Adrenal gland (tissue), 12 donors: ENCODE data around the gene ACBD6. TPM values are rescaled to one million over a fixed set of nuclear protein-coding genes. Genes with fewer than 3 reads are reported as not detected.

Source experiments
- DNase-seq, 7 donors: peaks; one replicate each; pipeline ENCODE4 v3.0.0-alpha.2; 2019 to 2020
- H3K27ac ChIP-seq, 5 donors: fragments of 200-600 bp; sonication (generic) in 4 of 5; 1 replicate in 3 of 5; 2 replicates in 2 of 5; pipeline versions ENCODE4 v1.5.1 to v1.8.0; 2016 to 2020; ENCODE audit warnings: mild to moderate bottlenecking in 1 of 5
- H3K27me3 ChIP-seq: fragments of 200-600 bp; 2 replicates; pipeline ENCODE4 v1.8.0; 2021
- H3K36me3 ChIP-seq, 2 donors: fragments of 200-600 bp; replicated peaks in 1 of 2; 1 replicate in 1 of 2; 2 replicates in 1 of 2; pipeline versions ENCODE4 v1.5.1 to v1.8.0; 2018 to 2022
- H3K4me1 ChIP-seq, 2 donors: fragments of 200-600 bp; replicated peaks in 1 of 2; 1 replicate in 1 of 2; 2 replicates in 1 of 2; pipeline versions ENCODE4 v1.5.1 to v1.8.0; 2018 to 2021
- H3K4me3 ChIP-seq, 4 donors: fragments of 200-600 bp; sonication (generic) in 3 of 4; one replicate each; pipeline ENCODE4 v1.5.1; 2016 to 2018
- H3K9me3 ChIP-seq, 3 donors: fragments of 200-600 bp; sonication (generic) in 1 of 3; replicated peaks in 1 of 3; 1 replicate in 2 of 3; 2 replicates in 1 of 3; pipeline versions ENCODE4 v1.5.1 to v1.8.0; 2016 to 2021
- CTCF ChIP-seq, 6 experiments: fragments of 450-650 bp in 4 of 6; fragments of 200-600 bp in 2 of 6; sonication (generic) in 1 of 6; IDR thresholded peaks; 1 replicate in 5 of 6; 2 replicates in 1 of 6; pipeline versions ENCODE4 v1.5.1 to v1.8.0; 2016 to 2021; ENCODE audit warnings: antibody characterized with exemption in 6 of 6, mild to moderate bottlenecking in 2 of 6, moderate library complexity in 1 of 6
- POLR2A ChIP-seq, 2 donors: fragments of 450-650 bp; IDR thresholded peaks; one replicate each; pipeline ENCODE4 v1.6.1; 2017; ENCODE audit warnings: antibody characterized with exemption in 2 of 2, mild to moderate bottlenecking in 2 of 2, moderate library complexity in 1 of 2
- WGBS, 4 donors: extraction: QIAGEN DNeasy Blood & Tissue Kit in 2 of 4; methylation state at CpG; one replicate each; pipeline versions ENCODE4 v1.1.5 to v1.1.7; 2013 to 2017; 5-methylcytosine and 5-hydroxymethylcytosine counted together
- intact Hi-C, 2 donors: fragments of 100-400 bp; cut with DNase I; formaldehyde crosslinking; loops; one replicate each; pipeline versions ENCODE4 v1.14.1 to v1.15.0; 2022 to 2023
- polyA plus RNA-seq, 3 donors: library from polyadenylated mRNA; stranded (reverse); fragments of 200-250 nt in 2 of 3; fragments of 350-450 nt in 1 of 3; fragmentation: Illumina TruSeq in 1 of 3; extraction: RNeasy Lipid Tissue Mini Kit (QIAGEN cat#74804) in 1 of 3; gene quantifications; one replicate each; pipeline ENCODE4 v1.2.3, GENCODE V29; 2013 to 2014
- total RNA-seq, 9 donors: library from RNA; depleted of rRNA in 4 of 9; stranded (reverse); fragments of >200 nt in 4 of 9; fragments of 120-200 nt in 1 of 9; fragmentation: NEBNext Ultra II Directional in 1 of 9; extraction: Animal tissue kit (Norgen Biotek cat#: 25700) in 1 of 9; gene quantifications; one replicate each; pipeline versions ENCODE4 v1.1.0 to v1.2.4, GENCODE V29; 2013 to 2023
- donor health status: healthy with polysubstance abuse.
- donor health status: Bipolar disorder and iron deficiency.
- donor health status: DM: yes; HTN: yes; CAD: no.
- donor health status: DM: no; HTN: no; CAD: no.
- donor health status: DM: no; HTN: no; CAD: no.
- donor health status: DM: yes; HTN: yes; CAD: no.

ACBD6 gene
- total and polyA plus RNA-seq, 12 donors, result 28.7 to 75.1 (median 36.6) TPM

GRCh38 chr1:180353945-180354344 lies 148.4 kb downstream of the ACBD6 start:
- TF ChIP-seq POLR2A (IDR thresholded peaks at IDR 0.05) (no peak), CTCF (IDR thresholded peaks at IDR 0.05) (no peak)
- intact Hi-C loops, result no loop called here
- no peak overlapping the region for H3K4me3 ChIP-seq
- H3K36me3 ChIP-seq, result no peaks in the 10 kb centered on the region
- DNase-seq, result no peak
- no peak overlapping the region for H3K27ac ChIP-seq
- peaks cover 3 to 6% of the 10 kb centered on the region in 2 donors for H3K4me1 ChIP-seq
- no peaks in the 10 kb centered on the region for H3K27me3 ChIP-seq
- H3K9me3 ChIP-seq, result no peaks in the 10 kb centered on the region
- 85 to 91% (median 91%) methylated on average over 2 of the region's 2 CpGs for WGBS, 4 donors

- intact Hi-C loops, result no loop called here
- DNase-seq, result no peak
- Histone ChIP-seq H3K4me3 (no peak overlapping the region), H3K36me3 (no peaks in the 10 kb centered on the region), H3K4me1 (peaks cover 3 to 6% of the 10 kb centered on the region in 2 donors), H3K9me3 (no peaks in the 10 kb centered on the region), H3K27ac (no peak overlapping the region), H3K27me3 (no peaks in the 10 kb centered on the region)
- no peak for TF ChIP-seq POLR2A (IDR thresholded peaks at IDR 0.05)
- no peak for TF ChIP-seq CTCF (IDR thresholded peaks at IDR 0.05)
- WGBS, 4 donors, result 91 to 98% (median 96%) methylated on average over 2 of the region's 2 CpGs
Measured at GRCh38 chr1:180352588-180352987, 149.8 kb downstream of the ACBD6 start.

- Histone ChIP-seq H3K36me3 (no peaks in the 10 kb centered on the region), H3K27me3 (no peaks in the 10 kb centered on the region), H3K9me3 (no peaks in the 10 kb centered on the region), H3K4me3 (no peak overlapping the region), H3K4me1 (peaks cover 3 to 6% of the 10 kb centered on the region in 2 donors), H3K27ac (no peak overlapping the region)
- DNase-seq, result no peak
- 88 to 93% (median 92%) methylated on average over 4 of the region's 4 CpGs for WGBS, 4 donors
- intact Hi-C loops, result no loop called here
- no peak for TF ChIP-seq CTCF (IDR thresholded peaks at IDR 0.05)
- TF ChIP-seq POLR2A (IDR thresholded peaks at IDR 0.05), result no peak
Measured at GRCh38 chr1:180352021-180352420, 150.4 kb downstream of the ACBD6 start.

GRCh38 chr1:180345148-180345547 lies 157.2 kb downstream of the ACBD6 start:
- no peaks in the 10 kb centered on the region for H3K36me3 ChIP-seq
- H3K27ac ChIP-seq, result no peak overlapping the region
- no peaks in the 10 kb centered on the region for H3K9me3 ChIP-seq
- no peak overlapping the region for H3K4me3 ChIP-seq
- H3K4me1 ChIP-seq, result peaks cover 0 to 6% of the 10 kb centered on the region in 2 donors
- intact Hi-C loops, result no loop called here
- H3K27me3 ChIP-seq, result no peaks in the 10 kb centered on the region
- no peak for TF ChIP-seq CTCF (IDR thresholded peaks at IDR 0.05)
- TF ChIP-seq POLR2A (IDR thresholded peaks at IDR 0.05), result no peak
- no peak for DNase-seq
